Activated effector memory CD4-positive, alpha-beta T cell treated with anti-CD3 and anti-CD28 coated beads, Interleukin-2, amount 50 U/mL, for 16 hours (primary cell): ENCODE results near the gene PRKG1.

ENCODE experiments used
- DNase-seq: peaks from one replicate; pipeline ENCODE4 v3.0.0-alpha.2; 2020

Gene PRKG1

DNA sequence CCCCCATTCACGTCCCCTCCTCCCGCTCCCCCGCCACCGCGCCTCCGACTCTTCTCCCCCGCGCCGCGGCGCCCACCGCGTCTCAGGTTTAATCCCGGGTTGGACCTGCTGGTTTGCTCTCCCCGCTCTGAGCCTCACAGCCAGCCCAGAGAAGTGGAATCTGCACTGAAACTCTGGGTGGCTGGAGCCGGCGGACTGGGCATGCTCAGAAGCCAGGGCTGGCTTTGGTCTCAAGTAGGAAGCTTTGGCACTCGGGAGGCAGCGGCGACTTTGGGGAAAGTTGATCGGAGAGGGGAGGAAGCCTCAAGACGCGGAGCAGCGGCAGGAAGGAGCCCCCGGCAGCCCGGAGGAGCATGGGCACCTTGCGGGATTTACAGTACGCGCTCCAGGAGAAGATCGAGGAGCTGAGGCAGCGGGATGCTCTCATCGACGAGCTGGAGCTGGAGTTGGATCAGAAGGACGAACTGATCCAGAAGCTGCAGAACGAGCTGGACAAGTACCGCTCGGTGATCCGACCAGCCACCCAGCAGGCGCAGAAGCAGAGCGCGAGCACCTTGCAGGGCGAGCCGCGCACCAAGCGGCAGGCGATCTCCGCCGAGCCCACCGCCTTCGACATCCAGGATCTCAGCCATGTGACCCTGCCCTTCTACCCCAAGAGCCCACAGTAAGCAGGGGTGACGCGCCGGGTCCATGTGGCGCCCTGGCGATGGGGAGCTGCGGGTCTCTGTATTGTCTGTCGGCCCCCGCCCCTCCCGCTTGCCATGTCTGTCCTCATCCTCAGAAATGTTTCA, at the start of gene PRKG1:
TSS of gene PRKG1 (plus strand) at position 250 of the 791 bp plus-strand sequence.
- DNase-seq = no peak

- no peak for DNase-seq
These were observed 45.9 kb upstream of the PRKG1 start for GRCh38 chr10:51028420-51028819.

- DNase-seq = no peak
These were observed 45.1 kb upstream of the PRKG1 start for GRCh38 chr10:51029172-51029641.

GRCh38 chr10:51030480-51030879, 43.8 kb upstream of the PRKG1 start:
- no peak for DNase-seq

- no peak for DNase-seq
These were observed 42.3 kb upstream of the PRKG1 start for GRCh38 chr10:51031950-51032349.

DNA sequence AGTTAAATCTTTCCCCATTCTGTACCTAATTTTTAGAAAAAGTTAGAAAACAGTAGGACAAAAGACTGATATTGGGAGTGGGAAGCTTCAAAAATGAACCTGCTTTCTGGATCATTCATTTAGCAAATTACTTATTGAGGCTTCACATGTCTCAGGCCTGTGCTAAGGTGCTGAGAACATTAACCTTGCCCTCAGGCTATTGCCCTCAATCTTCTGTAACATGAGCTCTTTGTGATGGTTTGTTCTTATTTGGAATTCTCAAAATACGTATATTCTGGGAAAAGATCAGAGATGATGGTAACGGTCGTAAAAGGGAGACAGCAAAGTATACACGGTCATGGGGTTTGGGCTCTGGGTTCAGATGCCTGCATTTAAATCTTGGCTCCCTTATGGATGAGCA, 39.5 kb upstream of the PRKG1 start:
- no peak for DNase-seq

GRCh38 chr10:51035344-51035743, 38.9 kb upstream of the PRKG1 start:
- no peak for DNase-seq

GRCh38 chr10:51045871-51046270, 28.4 kb upstream of the PRKG1 start:
- no peak for DNase-seq

DNA sequence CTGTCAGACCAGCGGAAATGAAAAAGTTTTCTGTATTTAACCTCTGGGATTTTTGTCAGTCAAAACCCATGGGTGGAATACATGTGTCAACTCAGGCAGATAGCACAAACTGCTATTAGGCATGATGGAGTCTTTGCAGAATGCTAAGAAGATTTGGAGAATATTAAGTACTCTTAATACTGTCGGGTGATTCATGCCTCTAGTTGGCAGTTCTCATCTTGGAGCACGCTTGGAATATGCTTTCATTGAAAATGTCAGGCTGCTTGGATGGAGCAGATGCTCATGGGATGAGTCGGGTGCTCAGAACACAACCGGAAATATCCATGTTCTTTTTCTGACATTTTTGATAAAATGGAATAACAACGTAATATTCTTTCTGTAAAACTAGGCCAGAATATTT, 27.6 kb upstream of the PRKG1 start:
- DNase-seq = no peak

- no peak for DNase-seq
These were observed 26.4 kb upstream of the PRKG1 start for GRCh38 chr10:51047857-51048256.

GRCh38 chr10:51048792-51049191, 25.5 kb upstream of the PRKG1 start:
- DNase-seq = no peak

- no peak for DNase-seq
These were observed 22.1 kb upstream of the PRKG1 start for GRCh38 chr10:51052163-51052562.

DNA sequence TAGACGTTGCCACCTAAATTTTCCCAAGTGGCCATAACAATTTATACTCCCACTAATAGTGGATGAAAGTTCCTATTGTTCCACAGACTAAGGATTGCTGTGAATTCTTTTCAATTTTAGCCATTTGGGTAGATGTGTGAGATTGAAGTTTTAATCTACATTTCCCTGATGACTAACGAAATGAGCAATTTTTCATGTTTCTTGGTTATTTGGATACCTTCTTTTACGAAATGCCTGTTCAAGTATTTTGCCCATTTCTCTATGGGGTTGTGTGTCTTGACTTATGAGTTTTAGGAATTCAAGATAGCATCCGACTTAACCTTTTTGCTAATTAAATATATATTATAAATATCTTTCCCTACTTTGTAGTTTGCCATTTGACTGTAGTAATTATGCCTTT, 16.4 kb upstream of the PRKG1 start:
- no peak for DNase-seq

- no peak for DNase-seq
These were observed 11.1 kb upstream of the PRKG1 start for GRCh38 chr10:51063166-51063565.

DNA sequence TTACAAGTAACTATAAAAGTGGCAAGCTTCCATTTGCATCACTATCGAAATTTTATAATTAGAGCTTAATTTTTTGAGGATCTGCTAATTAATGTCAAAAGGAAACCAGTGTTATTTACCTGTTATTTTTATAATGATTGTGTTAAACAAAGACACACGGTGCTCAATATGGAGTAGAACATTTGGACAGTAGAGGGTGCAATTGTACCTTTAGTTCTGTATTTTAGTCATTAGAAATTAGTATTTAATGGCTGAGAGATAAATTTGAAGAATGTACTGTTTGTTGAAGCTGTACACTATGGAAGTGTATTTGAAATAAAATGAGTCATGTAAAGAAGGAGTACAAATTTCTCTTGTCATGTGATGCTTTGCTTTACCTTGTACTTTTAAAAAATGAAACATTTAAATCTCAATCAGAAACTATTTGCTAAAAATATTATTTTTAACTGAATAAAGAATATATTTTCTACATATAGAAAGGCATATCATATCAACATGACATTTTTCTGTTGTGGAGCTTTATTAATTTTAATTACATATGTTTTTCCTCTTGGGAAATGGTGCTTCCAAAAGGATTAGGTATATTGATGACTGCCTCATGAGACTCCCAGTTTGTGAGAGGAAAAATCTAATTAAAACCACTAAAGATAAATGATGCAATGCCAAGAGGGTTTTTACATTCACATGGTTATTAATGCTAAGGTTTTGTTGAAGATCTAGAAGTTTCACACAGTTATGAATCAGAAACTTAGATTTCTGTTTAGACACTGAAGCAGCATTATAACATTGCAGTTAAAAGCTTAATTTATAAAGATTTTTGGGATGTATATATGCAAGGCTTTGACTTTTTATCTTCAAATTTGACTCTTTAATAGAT, 10.4 kb upstream of the PRKG1 start:
- DNase-seq = no peak

DNA sequence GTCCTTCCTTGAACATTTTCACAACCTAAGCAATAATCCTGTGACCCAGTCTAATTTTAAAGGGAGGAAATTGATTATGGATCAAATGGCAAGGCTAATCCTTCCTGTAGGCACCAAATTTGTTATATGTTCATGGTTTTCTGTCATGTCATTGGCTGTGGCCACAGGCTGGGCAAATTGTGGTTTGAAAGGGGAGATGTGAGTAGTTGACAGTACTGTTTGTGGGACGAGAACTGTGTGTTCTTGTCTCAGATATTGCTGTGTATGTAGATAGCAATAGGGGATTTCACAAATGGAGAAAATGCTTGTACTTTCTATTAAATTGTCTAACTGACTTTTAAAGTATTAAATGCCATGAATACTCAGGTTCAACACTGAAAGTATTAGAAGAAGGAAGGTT, 8.1 kb upstream of the PRKG1 start:
- DNase-seq = no peak

DNA sequence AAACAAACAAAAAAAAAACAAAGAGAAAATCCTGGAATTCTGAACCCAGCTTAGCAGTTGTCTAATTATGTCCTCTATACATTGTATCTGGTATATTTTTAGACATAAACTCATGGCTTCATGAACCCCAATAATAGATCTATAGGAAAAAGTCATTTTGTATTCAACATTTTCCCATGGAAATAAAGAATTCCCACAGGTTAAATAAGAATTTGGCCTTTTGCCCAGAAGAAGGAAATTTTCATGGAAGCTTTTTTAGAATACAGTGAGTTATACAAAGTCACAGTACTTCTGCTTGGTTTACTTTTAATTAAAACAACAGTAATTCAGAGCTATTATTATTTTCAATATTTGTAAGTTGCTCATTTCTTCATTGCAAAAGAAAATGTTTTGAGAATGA, 2.1 kb upstream of the PRKG1 start:
- DNase-seq = no peak

DNA sequence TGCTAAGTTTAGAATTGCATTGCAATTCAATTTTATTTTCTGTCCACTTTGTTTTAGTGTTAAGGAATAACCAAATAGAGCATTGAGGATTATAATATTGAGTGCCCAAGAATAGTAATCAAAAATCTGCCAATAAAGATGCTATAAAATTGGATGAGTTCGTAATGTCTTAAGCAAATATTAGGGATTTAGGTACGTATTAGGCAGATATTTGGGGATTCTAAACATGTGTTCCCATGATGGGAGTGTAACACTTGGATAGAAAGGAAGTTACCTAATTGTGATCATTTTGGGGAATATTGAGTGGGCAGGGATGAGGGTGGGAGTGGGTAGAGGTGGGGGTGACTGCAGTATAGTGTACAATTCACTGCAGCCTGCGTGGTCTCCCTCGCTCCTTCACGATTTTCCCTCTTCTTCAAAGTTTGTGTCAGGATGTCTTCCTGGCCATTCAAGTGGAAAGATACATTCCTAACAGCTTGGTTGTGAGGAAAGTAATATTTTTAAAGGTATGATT, 1.3 kb upstream of the PRKG1 start:
- no peak for DNase-seq

- no peak for DNase-seq
These were observed 642 bp upstream of the PRKG1 start for GRCh38 chr10:51073453-51074237.

DNA sequence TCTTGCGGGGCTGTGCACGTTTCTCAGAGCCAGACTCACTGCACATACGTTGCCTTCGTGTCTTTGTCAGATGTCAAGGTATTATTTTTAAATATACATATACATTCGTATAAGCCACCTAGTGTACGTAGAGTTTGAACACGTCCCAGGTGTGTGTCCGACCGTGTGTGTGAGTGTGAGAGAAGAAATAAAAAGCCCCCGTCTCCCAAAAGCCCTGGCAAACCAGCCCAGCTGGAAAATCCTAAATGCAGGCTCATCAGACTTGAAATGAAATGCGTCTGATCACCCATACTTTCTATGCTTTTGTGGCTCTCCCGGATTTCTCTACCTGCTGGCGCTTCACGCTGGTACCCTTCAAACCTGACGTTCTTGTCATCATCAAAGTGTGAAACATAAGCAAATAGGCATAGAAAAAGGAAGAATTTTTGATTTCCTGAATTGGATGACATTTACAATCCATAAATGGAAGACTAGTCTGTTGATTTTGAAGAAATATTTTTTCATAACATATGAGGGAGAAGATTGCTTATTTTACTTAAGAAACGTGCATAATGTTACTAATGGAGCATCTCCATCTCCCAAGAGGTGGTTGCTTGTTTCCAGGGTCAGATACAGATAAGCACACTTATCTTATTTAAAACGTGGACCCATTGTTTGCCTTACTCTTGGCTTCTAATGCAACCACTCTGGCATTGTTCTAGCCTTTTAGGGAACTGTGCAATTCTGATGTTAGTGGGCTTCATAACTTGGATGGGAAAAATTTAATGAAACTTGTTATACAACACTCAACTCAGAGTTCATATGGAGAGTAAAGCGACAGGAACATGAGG, 971 bp downstream of the PRKG1 start:
- DNase-seq = no peak

DNA sequence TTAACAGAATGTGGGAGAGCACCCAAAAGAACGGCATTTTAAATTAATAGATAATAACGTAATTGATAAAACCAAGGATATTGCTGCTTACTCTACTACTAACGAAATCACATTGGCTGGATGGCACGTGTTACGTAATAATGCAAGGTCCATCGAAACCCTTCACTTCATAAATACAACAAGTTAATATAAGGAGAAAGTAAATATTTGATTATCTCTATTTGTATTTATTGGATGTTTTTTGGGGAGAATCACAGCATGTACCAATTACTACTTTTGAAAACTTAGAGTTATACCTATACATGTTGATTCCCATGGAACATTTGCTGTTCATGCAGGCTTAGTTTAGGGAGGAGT, 1.6 kb downstream of the PRKG1 start:
- DNase-seq = no peak

DNA sequence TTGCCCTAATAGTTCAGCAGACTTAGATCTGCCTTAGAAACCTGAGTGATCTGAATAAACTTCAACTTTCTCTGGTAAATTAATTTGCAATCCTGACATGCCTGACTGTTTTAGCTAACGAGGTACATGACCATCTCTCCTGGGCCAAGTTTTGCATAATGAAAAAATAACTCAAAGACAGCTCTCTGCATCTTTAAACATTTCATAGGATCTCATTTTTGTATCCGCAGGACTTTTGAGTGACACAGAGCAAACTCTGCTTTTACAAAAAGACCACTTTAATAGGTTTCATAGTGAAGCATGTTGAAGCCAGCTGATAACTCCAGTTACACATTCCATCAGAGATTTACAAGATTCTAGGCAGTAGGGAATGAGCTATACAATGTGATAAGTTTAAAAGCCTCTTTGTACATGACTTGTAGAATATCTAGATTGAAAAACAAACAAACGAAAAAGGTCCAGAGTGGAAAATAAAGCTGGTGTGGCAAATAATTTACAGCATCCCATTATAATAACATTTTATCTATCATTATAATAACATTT, 2.1 kb downstream of the PRKG1 start:
- no peak for DNase-seq
